Ovary (tissue), 3 donors: ENCODE data around the gene ATP6AP1.

Source experiments
- EP300 ChIP-seq: sonication (generic); formaldehyde crosslinking; IDR thresholded peaks from one replicate; pipeline ENCODE4 v1.6.1; 2017; ENCODE audit warnings: antibody characterized with exemption
- POLR2A ChIP-seq: fragments of 450-650 bp; IDR thresholded peaks from one replicate; pipeline ENCODE4 v1.6.1; 2017; ENCODE audit warnings: antibody characterized with exemption, mild to moderate bottlenecking, moderate library complexity
- TF ChIP-seq, protein P1 (sequence below), 3 donors: fragments of 450-650 bp in 2 of 3; fragments of 200-600 bp in 1 of 3; IDR thresholded peaks; one replicate each; pipeline versions ENCODE4 v1.5.1 to v1.8.0; 2016 to 2022; ENCODE audit warnings: antibody characterized with exemption in 3 of 3, mild to moderate bottlenecking in 1 of 3
- donor health status: DM: no; HTN: no; CAD: no.

- TF ChIP-seq, protein P1, sequence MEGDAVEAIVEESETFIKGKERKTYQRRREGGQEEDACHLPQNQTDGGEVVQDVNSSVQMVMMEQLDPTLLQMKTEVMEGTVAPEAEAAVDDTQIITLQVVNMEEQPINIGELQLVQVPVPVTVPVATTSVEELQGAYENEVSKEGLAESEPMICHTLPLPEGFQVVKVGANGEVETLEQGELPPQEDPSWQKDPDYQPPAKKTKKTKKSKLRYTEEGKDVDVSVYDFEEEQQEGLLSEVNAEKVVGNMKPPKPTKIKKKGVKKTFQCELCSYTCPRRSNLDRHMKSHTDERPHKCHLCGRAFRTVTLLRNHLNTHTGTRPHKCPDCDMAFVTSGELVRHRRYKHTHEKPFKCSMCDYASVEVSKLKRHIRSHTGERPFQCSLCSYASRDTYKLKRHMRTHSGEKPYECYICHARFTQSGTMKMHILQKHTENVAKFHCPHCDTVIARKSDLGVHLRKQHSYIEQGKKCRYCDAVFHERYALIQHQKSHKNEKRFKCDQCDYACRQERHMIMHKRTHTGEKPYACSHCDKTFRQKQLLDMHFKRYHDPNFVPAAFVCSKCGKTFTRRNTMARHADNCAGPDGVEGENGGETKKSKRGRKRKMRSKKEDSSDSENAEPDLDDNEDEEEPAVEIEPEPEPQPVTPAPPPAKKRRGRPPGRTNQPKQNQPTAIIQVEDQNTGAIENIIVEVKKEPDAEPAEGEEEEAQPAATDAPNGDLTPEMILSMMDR (IDR thresholded peaks at IDR 0.05): no peak
- TF ChIP-seq POLR2A (no peak), EP300 (no peak)
Observed at GRCh38 chrX:154408659-154409221, 19.7 kb upstream of the ATP6AP1 start.
